ENCODE measurements around the gene LAMA4. TPM values are rescaled to one million over a fixed set of nuclear protein-coding genes. Genes with fewer than 3 reads are reported as not detected.

The LAMA4 gene
- total RNA-seq, 1 experiment from 2014 or later = 1.1 TPM

- H3K23me2 ChIP-seq (ENCODE audit: insufficient read length, low read depth, low read length, poor library complexity, severe bottlenecking) = no peaks in the 10 kb centered on the region
- no peak overlapping the region for H3K56ac ChIP-seq (ENCODE audit: insufficient read length, low read depth, low read length)
- H2BK15ac ChIP-seq (ENCODE audit: low read depth, low read length) = no peak overlapping the region
- H3K27me3 ChIP-seq (ENCODE audit: insufficient read depth, low read length) = no peaks in the 10 kb centered on the region
- no peak overlapping the region for H2AK5ac ChIP-seq (ENCODE audit: insufficient read length, low read length)
- H3K9me3 ChIP-seq (ENCODE audit: control insufficient read depth, low read depth, low read length) = no peaks in the 10 kb centered on the region
- no peak overlapping the region for H2BK5ac ChIP-seq (ENCODE audit: insufficient read length, low read length)
- H3K9me3 Mint-ChIP-seq = no peaks in the 10 kb centered on the region
- H3K4me3 Mint-ChIP-seq = no peak overlapping the region
- H4K5ac ChIP-seq (ENCODE audit: insufficient read length, low read depth, low read length) = no peak overlapping the region
- H3K4me1 Mint-ChIP-seq = peaks cover 3% of the 10 kb centered on the region in 2 experiments
- H3K27ac ChIP-seq (ENCODE audit: insufficient read length, low read depth, low read length) = no peak overlapping the region
- no peak for TF ChIP-seq CTCF (conservative IDR thresholded peaks at IDR 0.05)
- H3K4ac ChIP-seq (ENCODE audit: low read depth, low read length) = no peak overlapping the region
- no peak overlapping the region for H3K18ac ChIP-seq (ENCODE audit: insufficient read length, low read depth, low read length)
- no peak overlapping the region for H3K9ac ChIP-seq (ENCODE audit: extremely low read depth, insufficient read length, low read length)
- H3K27me3 Mint-ChIP-seq (ENCODE audit: low read depth) = no peaks in the 10 kb centered on the region
- H2BK20ac ChIP-seq (ENCODE audit: low read depth, low read length, poor library complexity, severe bottlenecking) = no peak overlapping the region
- no peaks in the 10 kb centered on the region for H3K36me3 Mint-ChIP-seq (ENCODE audit: insufficient read depth in 1 of 3, low read depth in 3 of 3)
- H4K91ac ChIP-seq (ENCODE audit: insufficient read length, low read depth, low read length) = no peak overlapping the region
- H2AFZ ChIP-seq (ENCODE audit: low read length) = no peak overlapping the region
- H2BK12ac ChIP-seq (ENCODE audit: insufficient read length, low read depth, low read length) = no peak overlapping the region
- no peak overlapping the region for H3K4me2 ChIP-seq (ENCODE audit: insufficient read depth, insufficient read length, low read length)
- H4K8ac ChIP-seq (replicated peaks; ENCODE audit: insufficient read length, low read depth, low read length) = no peak overlapping the region
- no peaks in the 10 kb centered on the region; the same call in 1 of the 2 replicates for H3K4me1 ChIP-seq (ENCODE audit: insufficient read depth, low read length)
- no peak overlapping the region for H3K27ac Mint-ChIP-seq
- no peak overlapping the region for H3K23ac ChIP-seq (ENCODE audit: insufficient read length, low read depth, low read length)
- DNase-seq = no peak
- H3K79me2 ChIP-seq (ENCODE audit: insufficient read depth, low read length) = no peaks in the 10 kb centered on the region
- no peaks in the 10 kb centered on the region for H3K79me1 ChIP-seq (ENCODE audit: insufficient read depth, low read depth, low read length, poor library complexity, severe bottlenecking)
- H4K20me1 ChIP-seq (ENCODE audit: control insufficient read depth, insufficient read depth, insufficient read length) = no peaks in the 10 kb centered on the region
- no peak overlapping the region for H3T11ph ChIP-seq (ENCODE audit: low read length)
- H2BK120ac ChIP-seq (ENCODE audit: low read depth, low read length, poor library complexity, severe bottlenecking) = no peak overlapping the region
- H3K14ac ChIP-seq (ENCODE audit: insufficient read depth, low read length) = no peak overlapping the region
Measured at GRCh38 chr6:112118034-112118433, 136.3 kb downstream of the LAMA4 start.
